Vagina (tissue), 2 donors: ENCODE measurements around the gene SNAP47. TPM values are rescaled to one million over a fixed set of nuclear protein-coding genes. Genes with fewer than 3 reads are reported as not detected.

Source experiments
- DNase-seq, 2 donors: peaks; one replicate each; pipeline ENCODE4 v3.0.0-alpha.2; 2017; ENCODE audit errors: extremely low spot score in 2 of 2
- H3K27ac ChIP-seq: fragments of 200-600 bp; sonication (generic); one replicate; pipeline ENCODE4 v1.5.1; 2019
- H3K27me3 ChIP-seq: fragments of 200-600 bp; sonication (generic); one replicate; pipeline ENCODE4 v1.5.1; 2019
- H3K36me3 ChIP-seq, 2 donors: fragments of 200-600 bp; sonication (generic); one replicate each; pipeline ENCODE4 v1.5.1; 2017 to 2019
- H3K4me1 ChIP-seq: fragments of 200-600 bp; sonication (generic); one replicate; pipeline ENCODE4 v1.5.1; 2019
- H3K4me3 ChIP-seq, 2 donors: fragments of 200-600 bp; sonication (generic); 1 replicate in 1 of 2; 2 replicates in 1 of 2; pipeline ENCODE4 v1.5.1; 2016 to 2019
- H3K9me3 ChIP-seq: fragments of 200-600 bp; sonication (generic); one replicate; pipeline ENCODE4 v1.5.1; 2019
- CTCF ChIP-seq, 3 experiments: fragments of 450-650 bp in 2 of 3; fragments of 200-600 bp in 1 of 3; sonication (generic) in 1 of 3; IDR thresholded peaks; one replicate each; pipeline ENCODE4 v1.5.1; 2017 to 2019; ENCODE audit warnings: antibody characterized with exemption in 3 of 3, mild to moderate bottlenecking in 2 of 3, moderate library complexity in 2 of 3
- POLR2A ChIP-seq, 2 donors: fragments of 450-650 bp; IDR thresholded peaks; one replicate each; pipeline ENCODE4 v1.6.1; 2017; ENCODE audit warnings: antibody characterized with exemption in 2 of 2, mild to moderate bottlenecking in 2 of 2, moderate library complexity in 2 of 2
- POLR2AphosphoS5 ChIP-seq, 2 donors: sonication (generic); formaldehyde crosslinking; IDR thresholded peaks; one replicate each; pipeline ENCODE4 v1.9.0; 2017; ENCODE audit warnings: antibody characterized with exemption in 2 of 2, mild to moderate bottlenecking in 2 of 2, low read depth in 1 of 2; ENCODE audit not compliant: insufficient read depth in 1 of 2
- intact Hi-C: fragments of 100-400 bp; cut with DNase I; formaldehyde crosslinking; loops from one replicate; pipeline ENCODE4 v1.15.1; 2023
- total RNA-seq: library from RNA; depleted of rRNA; stranded (reverse); fragments of >200 nt; gene quantifications from one replicate; pipeline ENCODE4 v1.2.3, GENCODE V29; 2016

The SNAP47 gene
- total RNA-seq, 1 donor from 2014 or later: 28.7 TPM

DNA sequence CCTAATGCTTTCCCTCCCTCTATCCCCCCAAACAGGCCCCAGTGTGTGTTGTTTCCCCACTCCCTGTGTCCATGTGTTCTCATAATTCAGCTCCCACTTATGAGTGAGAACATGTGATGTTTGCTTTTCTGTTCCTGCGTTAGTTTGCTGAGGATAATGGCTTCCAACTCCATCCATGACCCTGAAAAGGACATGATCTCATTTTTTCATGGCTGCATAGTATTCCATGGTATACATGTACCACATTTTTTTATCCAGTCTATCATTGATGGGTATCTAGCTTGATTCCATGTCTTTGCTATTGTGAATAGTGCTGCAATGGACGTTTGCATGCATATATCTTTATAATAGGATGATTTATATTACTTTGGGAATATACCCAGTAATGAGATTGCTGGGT lies 89.0 kb downstream of the SNAP47 start:
- Histone ChIP-seq H3K4me1 (no peaks in the 10 kb centered on the region), H3K27me3 (no peaks in the 10 kb centered on the region), H3K9me3 (no peaks in the 10 kb centered on the region), H3K36me3 (no peaks in the 10 kb centered on the region), H3K4me3 (no peak overlapping the region), H3K27ac (no peak overlapping the region)
- intact Hi-C loops: no loop called here
- no peak for DNase-seq
- TF ChIP-seq POLR2A (IDR thresholded peaks at IDR 0.05) (no peak), POLR2AphosphoS5 (IDR thresholded peaks at IDR 0.05; ENCODE audit: insufficient read depth in 1 of 2, low read depth in 1 of 2) (no peak), CTCF (IDR thresholded peaks at IDR 0.05) (no peak)

GRCh38 chr1:227828786-227829185 lies 93.6 kb downstream of the SNAP47 start:
- H3K27ac ChIP-seq: no peak overlapping the region
- TF ChIP-seq POLR2AphosphoS5 (IDR thresholded peaks at IDR 0.05; ENCODE audit: insufficient read depth in 1 of 2, low read depth in 1 of 2) (no peak), POLR2A (IDR thresholded peaks at IDR 0.05) (no peak), CTCF (IDR thresholded peaks at IDR 0.05) (no peak)
- no peaks in the 10 kb centered on the region for H3K27me3 ChIP-seq
- no peaks in the 10 kb centered on the region for H3K9me3 ChIP-seq
- no peaks in the 10 kb centered on the region for H3K4me1 ChIP-seq
- H3K36me3 ChIP-seq: no peaks in the 10 kb centered on the region
- no peak overlapping the region for H3K4me3 ChIP-seq
- no peak for DNase-seq
- intact Hi-C loops: no loop called here

Other genes starting within 250 kb of the SNAP47 start
- 15.2 TPM for gene ZNF678, start 171.9 kb upstream of the SNAP47 start, total RNA-seq
- 18.2 TPM for gene JMJD4, start 133 bp upstream of the SNAP47 start, total RNA-seq
- gene PRSS38, start 80.2 kb downstream of the SNAP47 start, total RNA-seq: not detected
- gene WNT9A, start 212.5 kb downstream of the SNAP47 start, total RNA-seq: 2.9 TPM